ENCODE data around the gene MPL. TPM values are rescaled to one million over a fixed set of nuclear protein-coding genes. Genes with fewer than 3 reads are reported as not detected.

The MPL gene
- not detected in 2 replicates for total RNA-seq

DNA sequence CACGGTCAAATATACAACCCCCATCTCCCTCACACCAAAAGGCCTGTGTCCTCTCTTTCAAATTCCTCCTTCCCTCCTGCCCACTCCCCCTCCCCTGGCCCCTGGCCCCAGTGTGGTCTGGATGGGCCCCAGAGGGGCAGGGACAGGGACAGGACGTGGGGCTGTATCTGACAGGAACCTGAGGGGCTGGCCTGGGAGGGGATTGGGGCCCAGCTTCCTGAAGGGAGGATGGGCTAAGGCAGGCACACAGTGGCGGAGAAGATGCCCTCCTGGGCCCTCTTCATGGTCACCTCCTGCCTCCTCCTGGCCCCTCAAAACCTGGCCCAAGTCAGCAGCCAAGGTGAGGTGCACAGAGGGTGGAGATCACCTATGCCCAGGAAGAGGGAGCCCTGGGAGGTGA lies at the start of gene MPL:
MPL (plus strand) TSS at position 231 of the 400 bp plus-strand sequence; CDS start at position 262, 31 bp downstream.

DNA sequence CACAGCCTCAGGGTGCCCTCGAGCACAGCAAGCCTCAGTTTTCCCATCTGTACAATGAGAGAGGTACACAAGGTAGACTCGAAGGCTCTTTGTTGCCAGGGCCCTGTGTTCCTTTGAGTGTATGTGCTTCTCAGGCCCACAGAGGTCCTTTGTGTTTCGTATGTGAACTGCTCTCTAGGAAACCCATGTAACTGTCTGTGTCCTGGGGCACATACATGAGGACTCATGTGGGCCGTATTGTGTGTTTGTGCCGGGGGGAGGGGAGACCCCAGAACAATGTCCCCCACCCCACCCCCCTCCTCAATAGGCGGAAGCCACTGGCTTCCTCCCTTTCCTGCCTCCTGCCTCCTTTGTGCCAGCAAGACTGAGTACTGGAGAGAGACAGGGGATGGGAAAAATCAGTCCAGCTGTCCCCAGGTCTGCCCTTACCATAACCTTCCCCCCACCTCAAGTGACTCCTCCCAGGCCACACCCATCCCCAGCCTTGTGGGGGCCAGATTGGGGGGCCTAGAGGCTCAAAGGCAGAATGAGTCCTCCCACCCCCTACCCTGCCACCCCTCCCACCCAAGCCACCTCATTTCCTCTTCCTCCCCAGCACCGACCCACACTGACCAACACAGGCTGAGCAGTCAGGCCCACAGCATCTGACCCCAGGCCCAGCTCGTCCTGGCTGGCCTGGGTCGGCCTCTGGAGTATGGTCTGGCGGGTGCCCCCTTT lies 37.1 kb upstream of the MPL start, which contains the start of gene TIE1:
TIE1 (plus strand) TSS at position 605 of the 717 bp plus-strand sequence; CDS start at position 695, 90 bp downstream.

DNA sequence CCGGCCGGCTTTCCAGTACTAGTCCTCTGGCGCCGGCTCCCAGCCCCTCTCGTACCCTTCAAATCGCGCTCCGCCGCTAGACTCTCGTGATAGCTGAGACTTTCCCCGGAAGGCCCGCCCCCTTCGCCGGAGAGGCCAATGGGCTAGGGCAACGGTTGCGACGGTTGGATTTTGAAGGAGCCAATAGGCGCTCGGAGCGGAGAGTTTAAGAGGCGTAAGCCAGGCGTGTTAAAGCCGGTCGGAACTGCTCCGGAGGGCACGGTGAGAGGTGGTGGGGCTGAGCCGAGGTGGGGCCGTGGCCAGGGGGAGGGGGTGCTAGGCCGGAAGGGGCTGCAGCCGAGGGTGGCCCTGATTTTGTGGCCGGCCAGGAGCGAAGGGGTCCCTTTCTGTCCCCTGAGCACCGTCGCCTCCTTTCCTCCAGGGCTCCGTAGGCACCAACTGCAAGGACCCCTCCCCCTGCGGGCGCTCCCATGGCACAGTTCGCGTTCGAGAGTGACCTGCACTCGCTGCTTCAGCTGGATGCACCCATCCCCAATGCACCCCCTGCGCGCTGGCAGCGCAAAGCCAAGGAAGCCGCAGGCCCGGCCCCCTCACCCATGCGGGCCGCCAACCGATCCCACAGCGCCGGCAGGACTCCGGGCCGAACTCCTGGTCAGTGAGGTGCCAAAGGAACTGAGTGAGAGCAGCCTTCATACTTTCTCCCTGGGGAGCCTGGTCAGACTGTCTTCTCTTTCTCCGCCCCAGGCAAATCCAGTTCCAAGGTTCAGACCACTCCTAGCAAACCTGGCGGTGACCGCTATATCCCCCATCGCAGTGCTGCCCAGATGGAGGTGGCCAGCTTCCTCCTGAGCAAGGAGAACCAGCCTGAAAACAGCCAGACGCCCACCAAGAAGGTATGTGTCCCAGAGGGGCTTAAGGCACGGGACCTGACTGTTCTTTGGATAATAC lies 21.4 kb downstream of the MPL start, which contains the start of gene CDC20:
CDC20 (plus strand) TSS at position 236 of the 948 bp plus-strand sequence; CDS start at position 471, 235 bp downstream.

DNA sequence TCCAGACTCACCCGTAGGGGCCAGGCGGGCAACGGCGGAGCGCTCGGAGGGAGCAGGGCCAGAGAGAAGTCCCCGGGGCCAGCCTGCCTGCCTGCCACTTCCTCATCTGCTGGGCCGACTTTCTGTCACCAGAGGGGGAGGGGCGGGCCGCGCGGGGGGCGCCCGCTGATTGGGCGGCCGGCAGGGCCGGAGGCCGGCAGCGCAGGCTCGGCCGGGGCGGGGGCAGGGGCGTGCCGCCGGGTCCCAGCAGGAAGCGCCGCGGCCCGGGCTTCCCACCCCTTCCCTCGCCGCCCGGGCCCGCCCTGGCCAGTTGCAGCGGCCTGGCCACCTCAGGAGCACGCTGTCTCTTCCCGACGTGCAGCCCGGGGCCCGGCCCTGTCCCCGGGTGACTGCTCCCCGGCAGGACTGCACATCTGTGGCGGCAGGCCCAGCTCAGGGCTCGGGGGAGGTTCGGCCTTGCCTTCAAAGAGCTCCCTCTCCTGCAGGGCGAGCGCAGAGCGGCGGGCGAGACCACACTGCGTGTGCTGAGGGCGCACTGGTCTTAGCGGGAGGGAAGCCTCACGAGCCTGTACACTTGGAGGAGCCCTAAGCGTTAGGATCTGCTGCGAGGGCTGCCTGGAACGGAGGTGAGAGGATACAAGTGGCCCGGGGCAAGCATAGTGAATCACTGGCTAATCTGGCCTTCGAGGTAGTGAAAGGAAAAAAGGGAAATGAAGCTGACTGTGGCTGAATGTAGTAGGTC lies 30.5 kb downstream of the MPL start, which contains the start of gene ELOVL1:
ELOVL1 (minus strand) TSS at position 108 of the 742 bp plus-strand sequence. CDS start 2,402 bp downstream, outside the sequence.

DNA sequence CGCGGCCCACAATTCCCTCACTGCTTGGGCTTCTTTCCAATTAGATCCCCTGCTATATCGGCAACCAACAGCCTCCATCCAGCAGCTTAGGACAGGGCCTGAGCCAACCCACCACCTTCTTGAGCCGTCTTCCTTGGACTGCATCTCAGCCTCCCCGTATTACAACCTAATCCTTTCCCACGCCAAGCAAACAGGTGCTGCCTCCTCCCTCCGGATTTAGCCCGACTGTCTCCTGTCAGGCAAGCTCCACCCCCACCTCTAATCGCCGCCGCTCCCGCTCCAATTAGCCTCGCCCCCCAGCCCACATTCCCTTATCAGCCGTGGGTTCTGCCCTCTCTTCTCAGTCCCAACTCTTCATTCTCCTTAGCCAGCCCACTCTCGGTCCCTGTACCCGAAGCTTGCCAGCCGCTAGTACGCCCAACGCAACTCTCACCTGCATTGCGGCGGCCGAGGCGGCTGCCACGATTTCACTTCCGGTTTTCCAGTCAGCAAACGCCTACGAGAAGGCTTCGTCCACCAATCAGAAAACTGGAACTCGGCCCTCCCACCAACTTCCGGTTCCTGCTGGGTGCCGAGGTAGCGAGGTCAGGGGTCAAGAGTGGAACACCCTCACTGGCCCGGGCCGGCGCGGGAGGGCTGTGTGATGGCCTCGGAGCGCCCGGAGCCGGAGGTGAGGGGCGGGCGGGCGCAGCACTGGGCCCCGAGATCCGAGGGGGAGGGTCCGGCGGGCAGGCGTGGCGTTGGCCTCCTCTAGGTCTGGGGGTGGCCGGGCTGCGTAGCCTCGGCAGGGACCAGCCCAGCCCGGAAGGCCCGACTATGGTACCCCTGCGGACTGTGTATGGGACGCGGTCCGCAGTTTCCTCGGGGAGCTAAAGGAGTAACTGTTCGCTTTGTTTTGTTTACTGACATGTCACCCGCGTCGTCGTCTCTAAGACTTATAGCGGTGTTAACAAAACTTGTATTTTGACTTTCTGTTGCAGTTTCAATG lies 52.0 kb downstream of the MPL start, which contains the start of the genes MED8 and SZT2:
MED8 (minus strand) TSS at position 475 of the 988 bp plus-strand sequence; CDS start at position 439, 36 bp downstream.
SZT2 (plus strand) TSS at position 574 of the 988 bp plus-strand sequence; CDS start at position 644, 70 bp downstream.

Other genes starting within 250 kb of the MPL start
- 32.6 and 39.9 TPM in 2 replicates for gene EBNA1BP2, start 165.5 kb upstream of the MPL start, total RNA-seq
- 0.16 and 0.26 TPM in 2 replicates for gene CFAP57, start 165.5 kb upstream of the MPL start, total RNA-seq
- gene TMEM125, start 67.8 kb upstream of the MPL start, total RNA-seq, result not detected in 2 replicates
- not detected in 2 replicates for gene C1orf210, start 52.2 kb upstream of the MPL start, total RNA-seq
- gene TIE1, start 36.8 kb upstream of the MPL start, total RNA-seq, result 0.34 and 0.79 TPM in 2 replicates
- gene CDC20, start 21.2 kb downstream of the MPL start, total RNA-seq, result 1.2 and 8.7 TPM in 2 replicates
- 40.2 and 48.2 TPM in 2 replicates for gene ELOVL1, start 30.2 kb downstream of the MPL start, total RNA-seq
- gene MED8, start 52.0 kb downstream of the MPL start, total RNA-seq, result 50.4 and 58.3 TPM in 2 replicates
- gene SZT2, start 52.1 kb downstream of the MPL start, total RNA-seq, result 18.3 and 23.3 TPM in 2 replicates
- 20.5 and 21.8 TPM in 2 replicates for gene HYI, start 116.1 kb downstream of the MPL start, total RNA-seq
- 15.3 and 40.0 TPM in 2 replicates for gene PTPRF, start 193.1 kb downstream of the MPL start, total RNA-seq